HepG2 (cell line): ENCODE data around the gene CUL7. TPM values are rescaled to one million over a fixed set of nuclear protein-coding genes. Genes with fewer than 3 reads are reported as not detected.

Experiments
- CBX1 ChIP-seq: IDR thresholded peaks from one replicate; pipeline ENCODE4 v1.6.1; 2016; ENCODE audit warnings: antibody characterized with exemption, low read depth
- CBX2 ChIP-seq, 2 experiments: fragments of 200-600 bp in 1 of 2; sonication (generic); formaldehyde crosslinking in 1 of 2; IDR thresholded peaks; 2 replicates each; pipeline versions ENCODE4 v1.7.0 to v1.8.1; 2018 to 2022; ENCODE audit warnings: low read depth in 2 of 2, low read length in 1 of 2, mild to moderate bottlenecking in 1 of 2, missing genetic modification reagents in 1 of 2
- ERF ChIP-seq: IDR thresholded peaks from 2 replicates; pipeline ENCODE4 v1.6.1; 2018; ENCODE audit warnings: missing biosample characterization, missing genetic modification reagents
- FOSL1 ChIP-seq: sonication (generic); formaldehyde crosslinking; IDR thresholded peaks from 2 replicates; pipeline ENCODE4 v1.9.0; 2021; ENCODE audit warnings: missing genetic modification reagents, borderline replicate concordance
- KDM3A ChIP-seq: IDR thresholded peaks from 2 replicates; pipeline ENCODE4 v1.6.1; 2018; ENCODE audit warnings: low read depth, missing compliant biosample characterization
- NFE2L1 ChIP-seq: sonication (generic); formaldehyde crosslinking; IDR thresholded peaks from 2 replicates; pipeline ENCODE4 v1.4.0; 2020; ENCODE audit warnings: missing genetic modification reagents, mild to moderate bottlenecking, borderline replicate concordance
- PHF5A ChIP-seq: IDR thresholded peaks from one replicate; pipeline ENCODE4 v1.6.1; 2018; ENCODE audit warnings: low read depth, missing genetic modification reagents; ENCODE audit not compliant: unreplicated experiment
- POLR2AphosphoS2 ChIP-seq: IDR thresholded peaks from 2 replicates; pipeline ENCODE4 v1.6.1; 2011; ENCODE audit warnings: low read depth, low read length, improper control_type of control experiment
- SIX4 ChIP-seq: sonication (generic); formaldehyde crosslinking; IDR thresholded peaks from 2 replicates; pipeline ENCODE4 v1.4.0; 2020; ENCODE audit warnings: missing genetic modification reagents
- SRSF9 ChIP-seq: fragments of 200-400 bp; formaldehyde crosslinking; IDR thresholded peaks from 2 replicates; pipeline ENCODE4 v1.6.1; 2018; ENCODE audit warnings: borderline replicate concordance, mild to moderate bottlenecking, low read depth, low read length; ENCODE audit not compliant: insufficient read depth, poor library complexity, severe bottlenecking
- ZBTB38 ChIP-seq: sonication (generic); formaldehyde crosslinking; IDR thresholded peaks from 2 replicates; pipeline ENCODE4 v1.5.1; 2020; ENCODE audit warnings: mild to moderate bottlenecking, missing genetic modification reagents
- ZNF274 ChIP-seq: sonication (generic); formaldehyde crosslinking; IDR thresholded peaks from 2 replicates; pipeline ENCODE4 v1.5.1; 2020; ENCODE audit warnings: mild to moderate bottlenecking, missing genetic modification reagents
- ZNF337 ChIP-seq: sonication (generic); formaldehyde crosslinking; IDR thresholded peaks from 2 replicates; pipeline ENCODE4 v1.5.1; 2020; ENCODE audit warnings: missing genetic modification reagents, low read depth, mild to moderate bottlenecking, borderline replicate concordance
- ZSCAN25 ChIP-seq: sonication (generic); formaldehyde crosslinking; IDR thresholded peaks from 2 replicates; pipeline ENCODE4 v1.8.0; 2022; ENCODE audit warnings: mild to moderate bottlenecking, missing genetic modification reagents
- polyA plus RNA-seq, 8 experiments: library from polyadenylated mRNA; depleted of rRNA in 3 of 8; stranded (reverse) in 7 of 8; unstranded in 1 of 8; fragments of >200 nt; fragmentation: Illumina TruSeq in 4 of 8; extraction: Trizol in 4 of 8; gene quantifications; 2 replicates each; pipeline versions ENCODE4 v1.2.1 to v1.2.3, GENCODE V29; 2011 to 2016; ENCODE audit warnings: low read depth in 4 of 8, missing spikeins in 1 of 8, mixed read lengths in 1 of 8; ENCODE audit not compliant: insufficient read depth in 1 of 8
- total RNA-seq, 5 experiments: library from RNA; depleted of rRNA; stranded (reverse); fragments of >200 nt; fragmentation: Illumina TruSeq; extraction: Trizol; gene quantifications; 2 replicates each; pipeline ENCODE4 v1.2.3, GENCODE V29; 2016; ENCODE audit warnings: low read depth in 1 of 5
- TF ChIP-seq, protein P1 (sequence below): sonication (generic); formaldehyde crosslinking; IDR thresholded peaks from 2 replicates; pipeline ENCODE4 v1.5.1; 2020; ENCODE audit warnings: missing genetic modification reagents, mild to moderate bottlenecking, borderline replicate concordance
- TF ChIP-seq, protein P2 (sequence below): sonication (generic); formaldehyde crosslinking; IDR thresholded peaks from 2 replicates; pipeline ENCODE4 v1.4.0; 2020; ENCODE audit warnings: mild to moderate bottlenecking, missing genetic modification reagents
- TF ChIP-seq, protein P3 (sequence below): IDR thresholded peaks from 2 replicates; pipeline ENCODE4 v1.6.1; 2016; ENCODE audit warnings: mild to moderate bottlenecking
- TF ChIP-seq, protein P4 (sequence below): sonication (generic); formaldehyde crosslinking; IDR thresholded peaks from 2 replicates; pipeline ENCODE4 v1.8.1; 2023; ENCODE audit warnings: missing genetic modification reagents, mild to moderate bottlenecking, borderline replicate concordance
- TF ChIP-seq, protein P5 (sequence below): sonication (generic); formaldehyde crosslinking; IDR thresholded peaks from 2 replicates; pipeline ENCODE4 v1.4.0; 2020; ENCODE audit warnings: low read depth, mild to moderate bottlenecking, missing genetic modification reagents
- TF ChIP-seq, protein P6 (sequence below): sonication (generic); formaldehyde crosslinking; IDR thresholded peaks from 2 replicates; pipeline ENCODE4 v1.5.1; 2020; ENCODE audit warnings: mild to moderate bottlenecking, moderate library complexity, missing genetic modification reagents
- TF ChIP-seq, protein P7 (sequence below): IDR thresholded peaks from 2 replicates; pipeline ENCODE4 v1.6.1; 2012; ENCODE audit warnings: low read depth, low read length, improper control_type of control experiment

Gene CUL7
- total and polyA plus RNA-seq, 2 of the 13 experiments (the other 11 are each of a cell fraction or from before 2014, with no cell fraction given), result 32.0 to 60.7 TPM

DNA sequence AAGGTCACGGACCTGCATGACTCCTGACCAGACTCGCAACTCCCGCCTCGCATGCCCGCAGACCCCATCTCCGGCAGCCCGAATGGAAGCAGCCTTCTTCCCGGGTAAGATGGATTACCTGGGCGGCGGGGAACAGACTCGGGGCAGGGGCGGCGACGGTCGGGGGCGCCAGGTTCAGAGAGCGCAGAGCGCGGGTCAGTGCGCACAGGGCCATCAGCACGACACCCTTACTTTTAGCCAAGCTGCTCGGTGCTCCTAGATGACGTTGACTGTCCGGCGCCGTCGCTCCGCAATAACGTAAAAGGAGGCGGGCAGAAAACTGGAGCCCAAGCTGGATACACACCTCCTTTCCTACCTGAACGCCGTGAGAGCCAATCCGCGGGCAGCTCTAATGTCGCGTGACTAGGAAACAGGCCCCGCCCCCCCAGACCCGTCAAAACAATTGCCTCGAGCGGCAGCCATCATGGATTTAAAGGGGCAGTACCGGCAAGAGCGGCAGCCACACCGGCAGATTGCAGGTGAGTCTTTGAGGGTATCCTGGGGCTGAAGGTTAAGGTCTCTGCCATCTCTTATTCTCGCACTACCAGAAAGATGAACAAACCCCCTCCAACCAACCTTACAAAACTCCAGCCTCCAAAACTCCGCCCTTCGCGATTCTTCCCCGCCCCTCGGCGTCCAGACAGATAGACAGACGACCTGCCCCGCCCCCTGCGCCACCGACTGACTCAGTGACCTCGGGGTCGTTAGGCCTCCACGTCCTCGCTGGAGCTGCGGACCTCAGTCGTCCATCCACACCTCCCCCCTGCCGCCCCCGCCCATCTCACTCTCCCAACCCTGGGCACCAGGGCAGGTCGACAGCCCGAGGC, 5.8 kb upstream of the CUL7 start, which contains the start of the genes KLC4 and MRPL2 (continued):
- TF ChIP-seq KDM3A (CRISPR knock-in tag) (no peak; the same call in 1 of the 2 replicates), POLR2AphosphoS2 (no peak), CBX2 (IDR thresholded peaks at IDR 0.05; ENCODE audit: low read depth, low read length) (no peak), CBX2 (CRISPR knock-in tag; IDR thresholded peaks at IDR 0.05; ENCODE audit: low read depth) (no peak), SRSF9 (no peak), PHF5A (CRISPR knock-in tag) (no peak), NFE2L1 (CRISPR knock-in tag) (peak; percentile 43; the same call in 1 of the 2 replicates), ERF (peak; percentile 71; the same call in 1 of the 2 replicates), ZNF337 (CRISPR knock-in tag) (no peak), FOSL1 (CRISPR knock-in tag) (no peak), ZBTB38 (CRISPR knock-in tag) (peak; percentile 67; the same call in 1 of the 2 replicates), CBX1 (no peak), SIX4 (CRISPR knock-in tag) (peak; percentile 45; the same call in 1 of the 2 replicates), ZSCAN25 (CRISPR knock-in tag) (no peak), ZNF274 (CRISPR knock-in tag) (peak; percentile 80; the same call in 1 of the 2 replicates)
- TF ChIP-seq, protein P1, sequence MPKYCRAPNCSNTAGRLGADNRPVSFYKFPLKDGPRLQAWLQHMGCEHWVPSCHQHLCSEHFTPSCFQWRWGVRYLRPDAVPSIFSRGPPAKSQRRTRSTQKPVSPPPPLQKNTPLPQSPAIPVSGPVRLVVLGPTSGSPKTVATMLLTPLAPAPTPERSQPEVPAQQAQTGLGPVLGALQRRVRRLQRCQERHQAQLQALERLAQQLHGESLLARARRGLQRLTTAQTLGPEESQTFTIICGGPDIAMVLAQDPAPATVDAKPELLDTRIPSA (CRISPR knock-in tag), result no peak; the same call in 1 of the 2 replicates
- TF ChIP-seq, protein P2, sequence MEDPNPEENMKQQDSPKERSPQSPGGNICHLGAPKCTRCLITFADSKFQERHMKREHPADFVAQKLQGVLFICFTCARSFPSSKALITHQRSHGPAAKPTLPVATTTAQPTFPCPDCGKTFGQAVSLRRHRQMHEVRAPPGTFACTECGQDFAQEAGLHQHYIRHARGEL (CRISPR knock-in tag), result no peak
- TF ChIP-seq, protein P3, sequence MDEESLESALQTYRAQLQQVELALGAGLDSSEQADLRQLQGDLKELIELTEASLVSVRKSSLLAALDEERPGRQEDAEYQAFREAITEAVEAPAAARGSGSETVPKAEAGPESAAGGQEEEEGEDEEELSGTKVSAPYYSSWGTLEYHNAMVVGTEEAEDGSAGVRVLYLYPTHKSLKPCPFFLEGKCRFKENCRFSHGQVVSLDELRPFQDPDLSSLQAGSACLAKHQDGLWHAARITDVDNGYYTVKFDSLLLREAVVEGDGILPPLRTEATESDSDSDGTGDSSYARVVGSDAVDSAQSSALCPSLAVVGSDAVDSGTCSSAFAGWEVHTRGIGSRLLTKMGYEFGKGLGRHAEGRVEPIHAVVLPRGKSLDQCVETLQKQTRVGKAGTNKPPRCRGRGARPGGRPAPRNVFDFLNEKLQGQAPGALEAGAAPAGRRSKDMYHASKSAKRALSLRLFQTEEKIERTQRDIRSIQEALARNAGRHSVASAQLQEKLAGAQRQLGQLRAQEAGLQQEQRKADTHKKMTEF (CRISPR knock-in tag), result peak; percentile 59
- TF ChIP-seq, protein P4, sequence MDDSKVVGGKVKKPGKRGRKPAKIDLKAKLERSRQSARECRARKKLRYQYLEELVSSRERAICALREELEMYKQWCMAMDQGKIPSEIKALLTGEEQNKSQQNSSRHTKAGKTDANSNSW (CRISPR knock-in tag), result peak; percentile 34; the same call in 1 of the 2 replicates
- TF ChIP-seq, protein P5, sequence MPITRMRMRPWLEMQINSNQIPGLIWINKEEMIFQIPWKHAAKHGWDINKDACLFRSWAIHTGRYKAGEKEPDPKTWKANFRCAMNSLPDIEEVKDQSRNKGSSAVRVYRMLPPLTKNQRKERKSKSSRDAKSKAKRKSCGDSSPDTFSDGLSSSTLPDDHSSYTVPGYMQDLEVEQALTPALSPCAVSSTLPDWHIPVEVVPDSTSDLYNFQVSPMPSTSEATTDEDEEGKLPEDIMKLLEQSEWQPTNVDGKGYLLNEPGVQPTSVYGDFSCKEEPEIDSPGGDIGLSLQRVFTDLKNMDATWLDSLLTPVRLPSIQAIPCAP (CRISPR knock-in tag), result no peak
- TF ChIP-seq, protein P6, sequence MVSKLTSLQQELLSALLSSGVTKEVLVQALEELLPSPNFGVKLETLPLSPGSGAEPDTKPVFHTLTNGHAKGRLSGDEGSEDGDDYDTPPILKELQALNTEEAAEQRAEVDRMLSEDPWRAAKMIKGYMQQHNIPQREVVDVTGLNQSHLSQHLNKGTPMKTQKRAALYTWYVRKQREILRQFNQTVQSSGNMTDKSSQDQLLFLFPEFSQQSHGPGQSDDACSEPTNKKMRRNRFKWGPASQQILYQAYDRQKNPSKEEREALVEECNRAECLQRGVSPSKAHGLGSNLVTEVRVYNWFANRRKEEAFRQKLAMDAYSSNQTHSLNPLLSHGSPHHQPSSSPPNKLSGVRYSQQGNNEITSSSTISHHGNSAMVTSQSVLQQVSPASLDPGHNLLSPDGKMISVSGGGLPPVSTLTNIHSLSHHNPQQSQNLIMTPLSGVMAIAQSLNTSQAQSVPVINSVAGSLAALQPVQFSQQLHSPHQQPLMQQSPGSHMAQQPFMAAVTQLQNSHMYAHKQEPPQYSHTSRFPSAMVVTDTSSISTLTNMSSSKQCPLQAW (CRISPR knock-in tag), result peak; percentile 71
- TF ChIP-seq, protein P7, sequence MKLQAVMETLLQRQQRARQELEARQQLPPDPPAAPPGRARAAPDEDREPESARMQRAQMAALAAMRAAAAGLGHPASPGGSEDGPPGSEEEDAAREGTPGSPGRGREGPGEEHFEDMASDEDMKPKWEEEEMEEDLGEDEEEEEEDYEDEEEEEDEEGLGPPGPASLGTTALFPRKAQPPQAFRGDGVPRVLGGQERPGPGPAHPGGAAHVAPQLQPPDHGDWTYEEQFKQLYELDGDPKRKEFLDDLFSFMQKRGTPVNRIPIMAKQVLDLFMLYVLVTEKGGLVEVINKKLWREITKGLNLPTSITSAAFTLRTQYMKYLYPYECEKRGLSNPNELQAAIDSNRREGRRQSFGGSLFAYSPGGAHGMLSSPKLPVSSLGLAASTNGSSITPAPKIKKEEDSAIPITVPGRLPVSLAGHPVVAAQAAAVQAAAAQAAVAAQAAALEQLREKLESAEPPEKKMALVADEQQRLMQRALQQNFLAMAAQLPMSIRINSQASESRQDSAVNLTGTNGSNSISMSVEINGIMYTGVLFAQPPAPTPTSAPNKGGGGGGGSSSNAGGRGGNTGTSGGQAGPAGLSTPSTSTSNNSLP, result no peak; the same call in 1 of the 2 replicates
